HG02623 (cell line): ENCODE measurements around the gene COL18A1.
"Not testable (repeated sequence)": the region's sequence is repeated elsewhere in the genome, so short reads cannot be mapped to it uniquely, and the experiment has no call there.

Source experiments
- ATAC-seq: cut with Tn5 transposase; IDR thresholded peaks from one replicate; pipeline ENCODE4 v1.9.1; 2021; ENCODE audit warnings: moderate library complexity; ENCODE audit not compliant: unreplicated experiment

The COL18A1 gene

DNA sequence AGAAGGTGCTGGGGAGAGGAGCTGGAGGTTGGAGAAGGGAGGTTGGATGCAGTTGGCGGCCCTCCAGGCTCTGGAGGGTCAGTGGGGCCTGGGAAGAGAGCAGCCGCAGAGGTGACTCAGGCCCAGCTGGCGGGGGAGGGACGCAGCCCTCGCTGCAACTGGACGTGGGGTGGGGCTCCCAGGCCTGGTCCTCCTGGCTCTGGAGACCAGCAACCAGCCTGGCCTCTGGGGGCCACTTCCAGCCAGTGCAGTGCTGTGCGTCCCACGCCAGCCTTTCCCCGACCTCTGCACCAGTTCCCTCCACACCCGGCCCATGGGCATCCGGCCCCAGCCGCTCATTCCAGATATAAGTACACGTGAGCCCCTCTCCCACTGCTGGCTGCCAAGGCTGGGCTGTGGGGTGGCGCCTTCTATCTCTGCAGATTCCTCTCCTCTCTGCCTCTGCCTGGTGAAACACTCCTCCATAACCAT lies 38.0 kb upstream of the COL18A1 start:
- ATAC-seq = no peak

DNA sequence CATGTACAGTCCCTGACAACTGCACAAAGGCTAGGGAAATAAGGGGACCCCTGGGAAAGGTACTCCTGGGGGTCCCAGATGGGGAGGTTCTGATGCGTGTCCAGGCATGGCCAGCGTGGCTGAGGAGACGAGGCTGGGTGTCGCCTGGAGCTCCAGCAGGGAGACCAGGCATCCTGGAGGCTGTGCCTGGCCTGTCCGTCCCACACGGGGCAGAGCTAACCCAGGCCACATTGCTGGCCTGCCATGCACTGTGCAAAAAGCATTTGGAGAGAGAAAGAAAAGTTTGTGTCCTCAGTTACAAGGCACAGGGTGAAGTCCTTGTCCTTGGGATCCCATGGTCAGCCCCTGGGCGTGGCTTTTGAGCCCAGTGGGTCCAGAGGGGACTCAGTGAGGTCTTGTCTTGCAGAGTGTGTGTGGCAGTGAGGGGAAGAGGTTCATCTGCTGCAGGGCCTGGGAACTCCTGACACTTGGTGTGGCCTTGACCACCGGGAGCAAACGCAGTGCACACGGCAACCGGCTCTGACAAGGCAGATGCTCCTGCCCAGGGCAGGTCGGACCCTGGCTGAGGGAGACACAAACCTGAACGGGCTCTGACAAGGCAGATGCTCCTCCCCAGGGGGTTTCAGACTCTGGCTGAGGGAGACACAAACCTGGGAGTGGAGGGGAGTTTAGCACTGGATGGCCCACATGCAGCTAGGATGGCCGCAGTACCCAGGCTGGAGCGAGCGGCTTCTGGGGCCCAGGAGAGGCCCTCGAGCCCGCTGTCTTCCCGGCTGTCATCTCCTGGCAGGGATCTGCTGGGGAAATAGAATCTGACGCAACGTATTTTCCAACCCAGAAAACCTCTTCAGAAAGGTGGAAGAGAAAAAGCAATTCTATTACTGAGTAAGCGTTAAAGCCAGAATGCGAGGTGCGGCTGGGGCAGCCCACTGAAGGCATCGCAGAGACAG lies 37.3 kb upstream of the COL18A1 start:
- ATAC-seq = no peak

DNA sequence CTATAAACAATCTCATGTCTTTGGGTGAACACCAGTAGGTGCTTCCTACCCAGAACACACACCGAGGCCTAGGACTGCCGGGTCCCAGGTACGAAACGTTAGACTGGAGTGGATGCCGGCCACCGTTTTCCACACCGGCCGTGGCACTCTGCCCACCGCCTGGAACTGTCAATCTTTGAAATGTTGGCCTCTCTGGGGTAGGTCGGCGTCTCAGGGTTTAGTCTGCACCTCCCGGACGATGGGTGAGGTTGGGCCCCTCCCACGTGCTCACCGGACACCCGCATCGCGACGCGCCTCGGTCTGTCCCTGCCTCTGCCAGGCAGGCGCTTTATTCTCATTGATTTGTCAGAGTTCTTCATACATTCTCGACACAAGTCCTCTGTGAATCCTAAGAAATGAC lies 35.9 kb upstream of the COL18A1 start:
- not testable (repeated sequence) for ATAC-seq

- ATAC-seq = no peak
These were observed 34.4 kb upstream of the COL18A1 start for GRCh38 chr21:45370575-45370974.

DNA sequence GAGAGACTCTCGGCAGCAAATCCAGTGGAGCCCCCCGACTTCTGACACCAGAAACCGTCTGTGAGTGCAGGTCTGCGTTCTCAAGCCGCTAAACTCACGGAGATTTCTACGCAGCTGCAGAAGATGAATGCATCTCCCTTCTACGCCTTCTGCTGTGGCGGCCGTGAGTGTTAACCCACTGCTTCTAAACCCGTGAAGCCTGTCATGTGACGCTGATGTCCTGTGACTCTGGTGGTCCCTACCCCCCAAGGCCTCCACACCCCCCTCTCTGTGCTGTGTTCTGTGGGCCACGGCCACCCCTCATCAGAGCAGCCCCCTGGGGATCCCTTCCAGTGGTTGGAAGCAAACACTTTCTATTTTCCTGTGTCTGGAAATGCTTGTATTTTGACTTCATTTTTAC lies 33.9 kb upstream of the COL18A1 start:
- ATAC-seq = no peak

DNA sequence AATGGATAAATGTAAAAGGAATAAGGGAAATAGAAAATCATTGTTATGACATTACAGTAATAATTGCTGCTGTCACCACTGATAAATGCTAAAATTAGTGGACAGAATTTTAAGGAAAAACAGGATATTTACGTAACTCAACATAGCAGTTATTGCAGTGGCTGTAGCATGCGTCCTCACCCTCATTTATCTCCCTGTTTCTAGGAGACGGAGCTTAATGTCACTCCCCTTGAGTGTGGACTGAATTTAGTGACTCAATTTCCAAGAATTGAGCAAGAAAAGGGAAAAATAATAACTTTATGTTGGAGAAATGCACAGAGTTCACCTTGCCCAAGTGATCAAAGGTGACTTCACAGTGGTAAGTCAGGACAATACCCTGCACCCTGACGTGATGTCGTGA lies 33.3 kb upstream of the COL18A1 start:
- ATAC-seq = no peak

DNA sequence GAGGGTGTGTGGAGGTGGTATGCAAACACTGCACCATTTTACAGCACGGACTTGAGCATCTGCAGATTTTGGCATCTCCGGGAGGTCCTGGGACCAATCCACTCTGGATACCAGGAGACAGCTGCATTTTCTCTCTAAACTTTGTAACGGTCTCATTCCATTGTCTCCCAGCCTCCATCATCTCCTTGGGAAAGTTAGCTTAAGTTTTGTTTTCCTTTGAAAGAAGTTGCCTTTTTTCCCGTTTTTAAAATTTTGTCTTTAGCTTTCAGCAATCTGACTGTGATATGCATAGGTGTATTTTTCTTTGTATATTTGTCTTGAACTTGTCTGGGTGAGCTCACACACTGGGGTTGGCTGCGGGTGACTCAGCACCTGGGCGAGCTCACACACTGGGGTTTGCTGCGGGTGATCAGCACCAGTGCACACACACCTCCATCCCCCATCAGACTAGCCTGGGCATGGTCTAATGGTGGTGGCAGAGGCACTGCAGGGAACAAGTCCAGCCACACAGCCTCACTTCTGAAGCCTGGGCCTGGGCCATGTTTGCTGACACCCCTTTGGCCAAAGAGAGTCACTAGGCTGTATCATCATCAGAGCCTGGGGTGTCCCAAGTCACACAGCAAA lies 32.1 kb upstream of the COL18A1 start:
- ATAC-seq = no peak

DNA sequence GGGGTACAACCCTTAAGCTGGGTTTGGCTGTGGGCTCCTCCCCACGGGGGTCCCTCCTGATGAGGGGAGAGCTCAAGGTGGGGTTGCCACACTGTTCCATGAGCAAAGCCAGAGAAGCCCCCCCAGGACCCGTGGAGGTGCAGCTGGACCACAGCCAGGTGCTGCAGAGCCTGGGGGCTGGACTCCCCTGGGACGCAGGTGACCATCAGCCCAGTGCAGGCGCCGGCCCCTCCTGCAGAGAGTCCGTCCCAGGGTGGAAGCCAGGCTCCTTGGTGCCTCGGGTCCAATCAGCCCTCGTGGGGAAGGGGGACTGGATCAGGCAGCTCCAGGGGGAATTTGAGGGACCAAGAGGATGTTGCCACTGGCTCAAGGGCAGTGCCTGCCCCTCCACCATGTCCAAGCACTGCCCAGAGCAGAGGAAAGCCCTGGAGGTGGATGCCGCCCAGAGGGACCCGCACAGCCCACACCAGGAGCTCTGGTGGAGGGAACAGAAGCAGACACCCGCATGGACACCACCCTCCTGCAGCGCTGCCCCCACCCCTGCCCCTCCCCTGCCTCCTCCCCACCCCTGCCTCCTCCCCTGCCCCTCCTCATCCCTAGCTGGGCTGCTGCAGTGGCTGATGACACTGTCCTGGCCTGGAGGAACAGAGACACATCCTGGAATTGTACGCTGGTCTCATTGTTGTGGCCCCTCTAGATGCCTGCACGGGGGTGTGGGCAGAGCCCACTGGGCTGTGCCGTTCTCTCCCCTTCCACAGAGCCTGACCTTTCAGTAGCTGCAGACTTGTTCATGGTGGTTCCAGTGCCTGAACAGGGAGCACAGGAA lies 30.8 kb upstream of the COL18A1 start:
- ATAC-seq = no peak

DNA sequence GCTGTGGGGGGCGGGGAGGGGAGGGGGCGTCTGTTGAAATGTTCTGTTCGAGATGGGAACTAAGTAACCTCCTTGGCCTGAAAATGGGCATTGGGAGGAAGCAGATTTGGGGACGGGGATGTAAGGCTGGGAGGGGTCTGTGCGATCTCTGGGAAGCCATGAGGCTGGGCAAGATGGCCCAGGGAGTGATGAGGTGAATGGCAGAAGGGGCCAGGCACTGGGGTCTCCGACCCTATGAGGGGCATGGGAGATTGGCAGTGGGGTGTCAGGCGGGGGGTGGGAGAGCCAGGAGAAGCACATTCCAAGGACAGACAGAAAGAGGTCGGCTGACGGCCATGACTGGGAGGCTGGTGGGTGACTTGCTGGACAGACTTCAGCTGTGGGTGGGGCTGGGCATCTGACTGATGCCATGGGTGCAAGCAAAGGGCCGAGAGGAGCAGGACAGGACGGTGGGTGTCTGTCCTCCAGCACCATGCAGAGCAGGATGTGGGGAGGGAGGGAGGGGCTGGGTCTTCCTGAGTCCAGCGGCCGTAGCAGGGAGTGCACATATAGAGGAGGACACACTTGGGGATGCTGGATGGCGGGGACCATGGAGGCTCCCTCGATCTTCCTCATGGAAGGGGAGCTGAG lies 30.0 kb upstream of the COL18A1 start:
- no peak for ATAC-seq

DNA sequence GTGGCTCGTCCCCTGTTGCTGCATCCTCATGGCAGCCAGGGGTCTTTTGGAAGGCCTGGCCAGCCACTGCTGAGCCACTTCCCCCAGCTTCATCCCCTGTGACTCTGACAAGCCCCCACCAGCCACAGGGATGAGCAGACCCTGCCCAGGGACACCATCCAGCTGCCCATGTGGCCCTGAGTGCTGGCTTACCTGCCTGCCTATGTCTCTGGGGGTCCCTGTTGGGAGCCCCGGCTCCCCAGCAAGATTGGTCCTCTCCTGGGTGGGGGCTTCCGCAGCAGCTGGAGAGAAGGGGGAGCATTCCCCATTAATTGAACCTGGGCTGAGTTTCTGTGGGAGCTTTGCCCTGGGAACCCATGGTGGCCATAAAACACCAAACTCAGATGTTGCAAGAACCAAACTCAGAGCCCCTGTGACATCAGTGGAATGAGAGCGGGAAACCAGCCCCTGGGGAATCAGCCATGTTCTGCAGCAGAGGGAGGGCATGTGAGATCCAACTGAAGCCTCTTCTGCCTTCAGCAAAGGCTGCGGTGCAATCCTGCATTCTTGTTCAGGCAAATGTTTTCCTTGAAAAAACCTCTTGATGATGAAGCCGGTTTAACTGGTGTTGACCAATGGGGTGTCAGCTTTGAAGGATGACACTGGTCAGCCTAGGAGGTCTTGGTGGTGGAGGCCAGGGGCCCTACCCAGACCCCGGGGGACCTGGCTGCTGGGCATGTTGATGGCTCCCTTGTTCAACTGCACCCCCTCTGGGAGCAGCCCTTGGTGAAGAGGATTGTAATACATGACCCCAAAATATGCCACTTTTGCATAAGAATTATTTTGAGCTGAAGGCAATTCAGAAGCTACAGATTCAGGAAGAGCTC lies 28.3 kb upstream of the COL18A1 start:
- no peak for ATAC-seq

DNA sequence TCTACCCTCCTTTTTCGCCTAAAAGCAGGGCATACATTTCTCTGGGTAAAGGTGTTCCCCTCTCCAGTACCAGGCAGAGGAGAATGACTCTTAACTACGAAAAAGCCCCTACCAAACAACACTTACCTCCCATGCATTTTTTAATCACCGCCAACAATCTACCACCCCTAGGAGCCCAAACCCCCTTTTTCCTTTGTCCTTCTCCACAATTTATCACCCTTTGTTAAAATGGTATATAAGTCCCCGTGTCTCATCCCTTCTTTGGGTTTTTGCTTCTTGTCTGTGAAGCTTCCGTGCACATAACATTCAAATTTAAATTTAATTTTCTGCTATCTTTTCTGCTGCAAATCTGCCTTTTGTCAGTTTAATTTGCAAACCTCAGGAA lies 27.6 kb upstream of the COL18A1 start:
- no peak for ATAC-seq

- no peak for ATAC-seq
These were observed 27.1 kb upstream of the COL18A1 start for GRCh38 chr21:45377866-45378257.

DNA sequence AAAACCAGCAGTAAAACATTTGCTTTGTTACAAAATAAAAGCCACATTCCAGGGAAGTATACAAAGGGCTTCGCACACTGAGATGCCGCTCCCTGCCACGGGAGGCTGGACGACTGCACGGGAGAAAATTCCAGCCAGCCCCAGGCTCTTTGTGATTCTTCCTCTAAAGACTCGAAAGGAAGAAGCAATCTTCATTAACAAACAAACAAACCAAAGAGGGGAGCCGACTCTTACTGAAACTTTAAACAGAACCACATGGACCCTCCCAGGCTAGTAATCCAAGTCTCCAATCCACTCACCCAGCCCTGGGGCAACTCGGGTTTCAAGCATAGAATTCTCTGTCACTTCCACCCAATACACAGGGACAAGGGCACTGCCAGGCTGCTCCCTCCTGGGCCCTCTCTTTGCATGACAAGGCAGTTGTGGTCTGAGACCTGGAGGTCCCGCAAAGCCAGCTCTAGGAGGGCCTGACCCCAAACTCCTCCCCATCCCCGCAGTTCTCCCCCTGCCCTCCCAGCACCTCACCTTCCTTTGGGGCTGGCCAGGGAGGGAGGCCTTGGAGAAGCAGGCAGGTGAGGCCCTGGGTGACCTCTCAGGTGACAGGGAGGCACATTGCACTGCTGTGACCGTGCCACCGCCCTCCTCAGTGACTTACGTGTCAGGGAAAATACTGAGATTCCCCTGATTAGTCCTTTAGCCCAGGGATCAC lies 26.6 kb upstream of the COL18A1 start:
- ATAC-seq = no peak

GRCh38 chr21:45379171-45379900 lies 25.6 kb upstream of the COL18A1 start:
- no peak for ATAC-seq

- ATAC-seq = no peak
These were observed 25.0 kb upstream of the COL18A1 start for GRCh38 chr21:45379901-45380330.

DNA sequence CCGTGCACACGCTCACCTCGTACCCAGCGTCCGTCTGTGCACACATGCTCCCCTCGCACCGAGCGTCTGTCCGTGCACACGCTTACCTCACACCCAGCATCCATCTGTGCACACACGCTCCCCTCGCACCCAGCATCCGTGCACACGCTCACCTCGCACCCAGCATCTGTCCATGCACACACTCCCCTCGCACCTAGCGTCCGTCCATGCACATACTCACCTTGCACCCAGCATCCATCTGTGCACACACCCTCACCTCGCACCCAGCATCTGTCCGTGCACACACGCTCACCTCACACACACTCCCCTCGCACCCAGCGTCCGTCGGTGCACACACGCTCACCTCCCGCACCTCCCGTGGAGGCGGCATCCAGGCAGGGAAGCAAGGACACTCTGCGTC lies 24.4 kb upstream of the COL18A1 start:
- ATAC-seq = no peak

GRCh38 chr21:45381036-45381787 lies 23.8 kb upstream of the COL18A1 start:
- ATAC-seq = no peak
